ENCODE data around the gene PATJ. TPM values are rescaled to one million over a fixed set of nuclear protein-coding genes. Genes with fewer than 3 reads are reported as not detected.

Gene PATJ
- total RNA-seq, 1 experiment from 2014 or later, result 72.2 TPM

DNA sequence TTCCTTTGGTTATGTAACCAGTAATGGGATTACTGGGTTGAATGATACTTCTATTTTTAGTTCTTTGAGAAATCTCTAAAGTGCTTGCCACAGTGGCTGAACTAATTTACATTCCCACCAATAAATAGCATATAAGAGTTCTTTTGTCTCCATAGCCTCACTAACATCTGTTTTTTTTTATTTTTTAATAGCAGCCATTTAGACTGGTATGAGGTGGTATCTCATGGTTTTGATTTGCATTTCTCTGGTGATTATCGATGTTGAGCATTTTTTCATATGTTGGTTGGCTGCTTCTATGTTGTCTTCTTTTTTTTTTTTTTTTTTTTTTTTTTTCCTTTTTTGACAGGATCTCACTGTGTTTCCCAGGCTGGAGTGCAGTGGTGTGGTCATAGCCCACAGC lies 319.8 kb downstream of the PATJ start:
- CTCF ChIA-PET, result no interaction called here
- no TSS peak for BruUV-seq (replicated peaks)
- Mint-ChIP-seq H3K36me3 (ENCODE audit: insufficient read depth, unreplicated experiment) (no peaks in the 10 kb centered on the region), H3K4me1 (ENCODE audit: low read depth, unreplicated experiment) (peaks cover 8% of the 10 kb centered on the region), H3K4me3 (ENCODE audit: low read depth, unreplicated experiment) (no peak overlapping the region), H3K9me3 (ENCODE audit: low read depth, unreplicated experiment) (no peaks in the 10 kb centered on the region), H3K27me3 (ENCODE audit: unreplicated experiment) (no peaks in the 10 kb centered on the region), H3K27ac (ENCODE audit: unreplicated experiment) (no peak overlapping the region)
- TF ChIP-seq, protein P1, sequence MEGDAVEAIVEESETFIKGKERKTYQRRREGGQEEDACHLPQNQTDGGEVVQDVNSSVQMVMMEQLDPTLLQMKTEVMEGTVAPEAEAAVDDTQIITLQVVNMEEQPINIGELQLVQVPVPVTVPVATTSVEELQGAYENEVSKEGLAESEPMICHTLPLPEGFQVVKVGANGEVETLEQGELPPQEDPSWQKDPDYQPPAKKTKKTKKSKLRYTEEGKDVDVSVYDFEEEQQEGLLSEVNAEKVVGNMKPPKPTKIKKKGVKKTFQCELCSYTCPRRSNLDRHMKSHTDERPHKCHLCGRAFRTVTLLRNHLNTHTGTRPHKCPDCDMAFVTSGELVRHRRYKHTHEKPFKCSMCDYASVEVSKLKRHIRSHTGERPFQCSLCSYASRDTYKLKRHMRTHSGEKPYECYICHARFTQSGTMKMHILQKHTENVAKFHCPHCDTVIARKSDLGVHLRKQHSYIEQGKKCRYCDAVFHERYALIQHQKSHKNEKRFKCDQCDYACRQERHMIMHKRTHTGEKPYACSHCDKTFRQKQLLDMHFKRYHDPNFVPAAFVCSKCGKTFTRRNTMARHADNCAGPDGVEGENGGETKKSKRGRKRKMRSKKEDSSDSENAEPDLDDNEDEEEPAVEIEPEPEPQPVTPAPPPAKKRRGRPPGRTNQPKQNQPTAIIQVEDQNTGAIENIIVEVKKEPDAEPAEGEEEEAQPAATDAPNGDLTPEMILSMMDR (IDR thresholded peaks at IDR 0.05; ENCODE audit: unreplicated experiment), result no peak
- DNase-seq, result no peak
- intact Hi-C loops (cut with micrococcal nuclease; ENCODE audit: unreplicated experiment), result no loop called here

DNA sequence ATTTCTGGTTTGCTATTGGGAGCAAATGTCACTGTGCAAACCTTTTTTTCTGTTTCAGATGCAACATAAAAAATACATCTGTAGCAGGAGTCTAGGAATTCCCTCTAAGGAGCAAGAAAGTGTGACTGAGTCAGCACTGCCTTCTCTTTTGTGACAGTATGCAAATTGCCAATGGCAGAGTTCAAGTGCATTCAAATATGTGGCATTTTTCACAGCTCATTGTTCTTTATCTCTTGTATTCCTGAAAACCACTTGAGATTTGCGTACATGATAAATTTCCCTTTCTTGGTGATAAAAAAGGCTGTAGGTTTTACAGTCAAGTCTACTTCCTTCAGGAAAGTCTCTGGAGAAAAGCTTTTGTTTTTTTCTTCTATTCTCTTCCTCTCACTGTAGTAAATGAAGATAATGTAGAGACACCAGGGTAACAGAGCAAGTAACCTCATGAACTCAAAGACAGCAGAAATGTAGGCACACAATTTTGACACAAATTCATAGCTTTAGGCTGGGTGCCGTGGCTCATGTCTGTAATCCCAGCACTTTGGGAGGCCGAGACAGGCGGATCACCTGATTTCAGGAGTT lies 322.6 kb downstream of the PATJ start:
- DNase-seq, result no peak
- intact Hi-C loops (cut with micrococcal nuclease; ENCODE audit: unreplicated experiment), result no loop called here
- BruUV-seq (replicated peaks), result no TSS peak
- Mint-ChIP-seq H3K36me3 (ENCODE audit: insufficient read depth, unreplicated experiment) (no peaks in the 10 kb centered on the region), H3K4me3 (ENCODE audit: low read depth, unreplicated experiment) (no peak overlapping the region), H3K9me3 (ENCODE audit: low read depth, unreplicated experiment) (no peaks in the 10 kb centered on the region), H3K27ac (ENCODE audit: unreplicated experiment) (no peak overlapping the region), H3K27me3 (ENCODE audit: unreplicated experiment) (no peaks in the 10 kb centered on the region), H3K4me1 (ENCODE audit: low read depth, unreplicated experiment) (peaks cover 8% of the 10 kb centered on the region)
- TF ChIP-seq, protein P1 (IDR thresholded peaks at IDR 0.05; ENCODE audit: unreplicated experiment), result no peak
- CTCF ChIA-PET, result interaction anchor here (0.9 kb wide), 1 partner anchor 214 kb away, joined by 6 read pairs; no protein-coding TSS in a partner anchor

DNA sequence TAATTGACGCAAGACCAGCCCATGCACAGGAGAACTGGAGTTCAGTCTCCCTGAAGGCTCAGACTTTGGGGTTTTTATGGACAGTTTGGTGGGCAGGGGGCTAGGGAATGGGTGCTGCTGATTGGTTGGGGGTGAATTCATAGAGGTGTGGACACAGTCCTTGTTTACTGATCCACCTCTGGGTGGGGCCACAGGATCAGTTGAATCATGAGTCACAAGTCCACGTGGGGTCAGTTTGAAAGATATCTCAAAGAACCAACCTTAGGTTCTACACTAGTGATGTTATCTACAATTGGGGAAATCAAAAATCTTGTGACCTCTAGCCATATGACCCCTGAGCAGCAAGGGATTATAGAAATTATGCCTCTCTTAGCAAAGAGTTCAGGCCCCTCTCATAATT lies 324.4 kb downstream of the PATJ start:
- TF ChIP-seq, protein P1 (IDR thresholded peaks at IDR 0.05; ENCODE audit: unreplicated experiment), result no peak
- CTCF ChIA-PET, result no interaction called here
- no peaks in the 10 kb centered on the region for H3K36me3 Mint-ChIP-seq (ENCODE audit: insufficient read depth, unreplicated experiment)
- BruUV-seq (replicated peaks), result no TSS peak
- no peak for DNase-seq
- H3K4me1 Mint-ChIP-seq (ENCODE audit: low read depth, unreplicated experiment), result peaks cover 8% of the 10 kb centered on the region
- no peak overlapping the region for H3K4me3 Mint-ChIP-seq (ENCODE audit: low read depth, unreplicated experiment)
- no peaks in the 10 kb centered on the region for H3K27me3 Mint-ChIP-seq (ENCODE audit: unreplicated experiment)
- no peak overlapping the region for H3K27ac Mint-ChIP-seq (ENCODE audit: unreplicated experiment)
- intact Hi-C loops (cut with micrococcal nuclease; ENCODE audit: unreplicated experiment), result no loop called here
- H3K9me3 Mint-ChIP-seq (ENCODE audit: low read depth, unreplicated experiment), result no peaks in the 10 kb centered on the region

DNA sequence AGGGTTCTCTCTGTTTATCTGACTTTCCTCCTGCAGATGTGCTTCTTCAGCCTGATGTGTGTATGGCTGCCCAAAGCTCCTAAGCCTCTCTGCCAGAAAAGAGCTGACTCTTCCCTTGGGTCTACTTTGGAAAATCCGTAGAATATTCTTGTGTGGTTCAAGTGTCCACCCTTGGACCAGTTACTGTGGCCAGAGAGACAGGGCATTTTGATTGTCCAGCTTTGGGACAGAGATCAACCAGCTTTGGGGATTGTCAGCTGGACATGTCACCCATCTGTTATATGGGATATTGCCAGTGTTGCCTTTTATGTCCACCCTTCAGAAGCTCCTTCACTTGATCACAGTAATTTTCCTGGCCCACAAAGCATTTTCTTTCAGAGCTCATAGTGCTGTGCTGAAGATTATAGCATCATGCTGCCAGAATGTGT lies 326.1 kb downstream of the PATJ start:
- H3K36me3 Mint-ChIP-seq (ENCODE audit: insufficient read depth, unreplicated experiment), result no peaks in the 10 kb centered on the region
- H3K9me3 Mint-ChIP-seq (ENCODE audit: low read depth, unreplicated experiment), result no peaks in the 10 kb centered on the region
- H3K4me1 Mint-ChIP-seq (ENCODE audit: low read depth, unreplicated experiment), result peaks cover 8% of the 10 kb centered on the region
- CTCF ChIA-PET, result interaction anchor here (0.8 kb wide), 1 partner anchor 101 kb away, joined by 5 read pairs; no protein-coding TSS in a partner anchor
- BruUV-seq (replicated peaks), result no TSS peak
- no peak overlapping the region for H3K4me3 Mint-ChIP-seq (ENCODE audit: low read depth, unreplicated experiment)
- intact Hi-C loops (cut with micrococcal nuclease; ENCODE audit: unreplicated experiment), result no loop called here
- no peaks in the 10 kb centered on the region for H3K27me3 Mint-ChIP-seq (ENCODE audit: unreplicated experiment)
- H3K27ac Mint-ChIP-seq (ENCODE audit: unreplicated experiment), result no peak overlapping the region
- no peak for DNase-seq
- TF ChIP-seq, protein P1 (IDR thresholded peaks at IDR 0.05; ENCODE audit: unreplicated experiment), result no peak

Measured in Calu3 (cell line).